CD14-positive monocyte (primary cell): ENCODE results near the gene SLK. TPM values are rescaled to one million over a fixed set of nuclear protein-coding genes. Genes with fewer than 3 reads are reported as not detected.

ENCODE experiments used
- DNase-seq, 3 donors: peaks; one replicate each; pipeline ENCODE4 v3.0.0-alpha.2; 2011 to 2022
- H2AFZ ChIP-seq: 2 replicates; pipeline ENCODE4 v1.6.0; 2012; ENCODE audit warnings: mild to moderate bottlenecking, low read depth, low read length, inconsistent platforms; ENCODE audit not compliant: insufficient read depth, poor library complexity, severe bottlenecking
- H3K27ac ChIP-seq, 2 donors: 1 replicate in 1 of 2; 2 replicates in 1 of 2; pipeline ENCODE4 v1.5.1; 2012 to 2013; ENCODE audit warnings: low read length in 2 of 2, control low read depth in 1 of 2, inconsistent platforms in 1 of 2, low read depth in 1 of 2, mild to moderate bottlenecking in 1 of 2
- H3K27me3 ChIP-seq, 2 donors: one replicate each; pipeline versions ENCODE4 v1.6.0 to v1.6.1; 2011 to 2013; ENCODE audit warnings: low read length in 2 of 2; ENCODE audit not compliant: control insufficient read depth in 2 of 2, insufficient read depth in 2 of 2
- H3K36me3 ChIP-seq, 2 donors: replicated peaks in 1 of 2; 1 replicate in 1 of 2; 2 replicates in 1 of 2; pipeline versions ENCODE4 v1.5.1 to v1.6.1; 2012 to 2013; ENCODE audit warnings: low read length in 2 of 2, control low read depth in 1 of 2, inconsistent platforms in 1 of 2, mild to moderate bottlenecking in 1 of 2; ENCODE audit not compliant: insufficient read depth in 2 of 2, control insufficient read depth in 1 of 2
- H3K4me1 ChIP-seq, 2 donors: 1 replicate in 1 of 2; 2 replicates in 1 of 2; pipeline versions ENCODE4 v1.5.1 to v1.6.1; 2012 to 2013; ENCODE audit warnings: low read length in 2 of 2, control low read depth in 1 of 2, inconsistent platforms in 1 of 2, mild to moderate bottlenecking in 1 of 2, moderate library complexity in 1 of 2; ENCODE audit not compliant: insufficient read depth in 2 of 2, control insufficient read depth in 1 of 2
- H3K4me2 ChIP-seq: replicated peaks from 2 replicates; pipeline ENCODE3; 2012; ENCODE audit warnings: low read length, moderate library complexity, mild to moderate bottlenecking; ENCODE audit not compliant: poor library complexity, severe bottlenecking; ENCODE audit errors: extremely low read depth
- H3K4me3 ChIP-seq, 3 experiments: fragments of 200-600 bp in 1 of 3; sonication (generic) in 1 of 3; replicated peaks in 1 of 3; 1 replicate in 2 of 3; 2 replicates in 1 of 3; pipeline ENCODE4 v1.5.1; 2011 to 2013; ENCODE audit warnings: low read length in 3 of 3, mild to moderate bottlenecking in 3 of 3, control low read depth in 2 of 3, low read depth in 2 of 3, inconsistent platforms in 1 of 3, moderate library complexity in 1 of 3
- H3K79me2 ChIP-seq: 2 replicates; pipeline ENCODE4 v1.6.0; 2012; ENCODE audit warnings: mild to moderate bottlenecking, control low read depth, inconsistent platforms, low read length, moderate library complexity; ENCODE audit not compliant: insufficient read depth
- H3K9ac ChIP-seq: 2 replicates; pipeline ENCODE4 v1.6.0; 2017; ENCODE audit warnings: low read length, mild to moderate bottlenecking; ENCODE audit not compliant: insufficient read depth, poor library complexity, severe bottlenecking
- H3K9me3 ChIP-seq, 2 donors: replicated peaks in 1 of 2; 1 replicate in 1 of 2; 2 replicates in 1 of 2; pipeline versions ENCODE4 v1.5.1 to v1.6.1; 2012 to 2013; ENCODE audit warnings: low read length in 2 of 2, control low read depth in 1 of 2; ENCODE audit not compliant: control insufficient read depth in 1 of 2, insufficient read depth in 1 of 2
- H4K20me1 ChIP-seq: 2 replicates; pipeline ENCODE4 v1.6.0; 2012; ENCODE audit warnings: mild to moderate bottlenecking, low read length, control low read depth, moderate library complexity; ENCODE audit not compliant: insufficient read depth
- H3K27ac Mint-ChIP-seq, 7 donors: one replicate each; pipeline ENCODE4 v1.8.0; 2020; ENCODE audit warnings: mild to moderate bottlenecking in 7 of 7, mixed read lengths in 7 of 7, moderate library complexity in 6 of 7, inconsistent platforms in 2 of 7
- H3K27me3 Mint-ChIP-seq, 3 donors: one replicate each; pipeline ENCODE4 v1.8.0; 2021 to 2022; ENCODE audit warnings: low read depth in 3 of 3, mild to moderate bottlenecking in 3 of 3, mixed read lengths in 3 of 3, moderate library complexity in 3 of 3, inconsistent platforms in 1 of 3
- H3K36me3 Mint-ChIP-seq, 2 donors: one replicate each; pipeline ENCODE4 v1.8.0; 2020; ENCODE audit warnings: mixed read lengths in 2 of 2, inconsistent platforms in 1 of 2, mild to moderate bottlenecking in 1 of 2
- H3K4me1 Mint-ChIP-seq: one replicate; pipeline ENCODE4 v1.8.0; 2020; ENCODE audit warnings: mild to moderate bottlenecking, mixed read lengths
- H3K4me3 Mint-ChIP-seq, 2 donors: one replicate each; pipeline ENCODE4 v1.8.0; 2020; ENCODE audit warnings: mild to moderate bottlenecking in 2 of 2, mixed read lengths in 2 of 2, moderate library complexity in 1 of 2
- H3K9me3 Mint-ChIP-seq, 7 donors: one replicate each; pipeline ENCODE4 v1.8.0; 2020 to 2022; ENCODE audit warnings: mixed read lengths in 7 of 7, mild to moderate bottlenecking in 6 of 7, moderate library complexity in 6 of 7, inconsistent platforms in 2 of 7
- CTCF ChIP-seq: fragments of 200-600 bp; IDR thresholded peaks from one replicate; pipeline ENCODE4 v1.8.0; 2022; ENCODE audit warnings: antibody characterized with exemption, mild to moderate bottlenecking
- WGBS: methylation state at CpG from one replicate; pipeline ENCODE4 v1.1.5; 2013; ENCODE audit warnings: missing lambda C conversion rate; ENCODE audit not compliant: insufficient coverage; 5-methylcytosine and 5-hydroxymethylcytosine counted together
- intact Hi-C, 2 donors: fragments of 100-400 bp; cut with micrococcal nuclease; formaldehyde crosslinking; loops; one replicate each; pipeline versions ENCODE4 v1.15.0 to v1.15.1; 2023
- polyA plus RNA-seq, 3 donors: library from polyadenylated mRNA; depleted of rRNA in 1 of 3; unstranded in 2 of 3; stranded (reverse) in 1 of 3; fragments of 300-500 nt in 2 of 3; fragments of >200 nt in 1 of 3; fragmentation: Illumina TruSeq in 2 of 3; gene quantifications; 1 replicate in 2 of 3; 2 replicates in 1 of 3; pipeline ENCODE4 v1.2.3, GENCODE V29; 2012 to 2021

SLK gene
- polyA plus RNA-seq, 3 donors, result 2.9 to 6.5 (median 4.4) TPM

DNA sequence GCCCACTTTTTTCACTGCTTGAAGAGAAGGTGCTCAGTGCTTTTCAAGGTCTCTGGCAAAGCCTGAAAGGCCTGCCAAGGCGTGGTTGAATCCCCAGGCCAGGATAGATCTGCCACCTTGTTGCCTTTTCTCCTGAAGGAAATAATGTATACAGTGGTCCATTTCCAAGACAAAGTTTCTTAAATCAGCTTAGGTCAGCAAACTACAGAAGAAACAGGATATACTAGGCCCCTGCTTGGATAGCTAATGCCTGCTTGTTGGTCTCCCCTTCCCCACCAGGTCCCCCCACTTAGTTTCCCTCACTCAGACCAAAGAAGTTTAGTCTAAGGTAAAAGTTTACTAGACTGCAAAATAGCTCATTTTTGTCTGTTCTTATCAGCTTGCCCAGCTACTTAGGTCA lies 98.8 kb downstream of the SLK start:
- no peaks in the 10 kb centered on the region for H3K36me3 ChIP-seq
- Mint-ChIP-seq H3K27me3 (peaks cover 0 to 8% (median 1%) of the 10 kb centered on the region in 3 donors), H3K9me3 (peaks cover 0 to 2% (median 0%) of the 10 kb centered on the region in 7 donors), H3K27ac (no peak overlapping the region), H3K36me3 (no peaks in the 10 kb centered on the region), H3K4me3 (no peak overlapping the region), H3K4me1 (no peaks in the 10 kb centered on the region)
- no peak for DNase-seq
- no peaks in the 10 kb centered on the region for H4K20me1 ChIP-seq
- H3K4me1 ChIP-seq, result no peaks in the 10 kb centered on the region
- no peaks in the 10 kb centered on the region for H3K27me3 ChIP-seq
- H3K4me3 ChIP-seq, result no peak overlapping the region
- TF ChIP-seq CTCF, result no peak
- no peak overlapping the region for H3K4me2 ChIP-seq
- H3K79me2 ChIP-seq, result no peaks in the 10 kb centered on the region
- no CpG with 5 or more reads among the region's 1 CpG for WGBS
- intact Hi-C loops, result no loop called here
- H3K9ac ChIP-seq, result no peak overlapping the region
- no peaks in the 10 kb centered on the region for H3K9me3 ChIP-seq
- no peak overlapping the region for H3K27ac ChIP-seq
- no peak overlapping the region for H2AFZ ChIP-seq

DNA sequence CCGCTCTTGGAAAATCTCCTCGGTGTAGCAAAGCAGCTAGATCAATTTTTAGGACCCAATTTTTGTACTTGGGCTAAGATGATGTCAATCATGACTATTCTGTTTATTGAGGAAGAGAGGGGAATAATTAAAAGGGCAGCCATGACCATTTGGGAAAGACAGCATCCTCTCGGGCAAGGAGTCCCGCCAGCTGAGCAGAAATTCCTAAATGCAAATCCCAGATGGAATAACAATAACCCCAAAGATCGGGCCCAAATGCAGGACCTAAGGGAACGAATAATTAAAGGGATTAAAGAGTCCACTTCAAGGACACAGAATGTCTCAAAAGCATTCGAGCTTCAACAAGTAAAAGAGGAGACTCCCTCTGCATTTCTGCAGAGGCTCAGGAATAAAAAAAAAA lies 100.0 kb downstream of the SLK start:
- WGBS, result 82% methylated on average over 4 of the region's 7 CpGs
- Mint-ChIP-seq H3K27ac (no peak overlapping the region), H3K9me3 (peaks cover 0 to 2% (median 0%) of the 10 kb centered on the region in 7 donors), H3K4me3 (no peak overlapping the region), H3K36me3 (no peaks in the 10 kb centered on the region), H3K4me1 (no peaks in the 10 kb centered on the region), H3K27me3 (peaks cover 0 to 8% (median 1%) of the 10 kb centered on the region in 3 donors)
- no peak overlapping the region for H3K4me2 ChIP-seq
- no peak for DNase-seq
- no peak overlapping the region for H3K9ac ChIP-seq
- no peaks in the 10 kb centered on the region for H3K36me3 ChIP-seq
- no peaks in the 10 kb centered on the region for H3K9me3 ChIP-seq
- no peaks in the 10 kb centered on the region for H3K4me1 ChIP-seq
- no peak overlapping the region for H3K4me3 ChIP-seq
- H3K27me3 ChIP-seq, result no peaks in the 10 kb centered on the region
- no peaks in the 10 kb centered on the region for H4K20me1 ChIP-seq
- H2AFZ ChIP-seq, result no peak overlapping the region
- TF ChIP-seq CTCF, result no peak
- H3K79me2 ChIP-seq, result no peaks in the 10 kb centered on the region
- no peak overlapping the region for H3K27ac ChIP-seq
- intact Hi-C loops, result no loop called here
